Left lung (tissue), 10 donors: ENCODE measurements around the gene CNTD1. TPM values are rescaled to one million over a fixed set of nuclear protein-coding genes. Genes with fewer than 3 reads are reported as not detected.

Experiments
- ATAC-seq: fragments of 200-7000 bp; cut with Tn5 transposase; one replicate; pipeline ENCODE4 v1.9.1; 2020; ENCODE audit warnings: moderate library complexity
- DNase-seq, 4 donors: peaks; one replicate each; pipeline ENCODE4 v3.0.0-alpha.2; 2013 to 2020
- H3K27ac ChIP-seq, 2 donors: fragments of 200-600 bp; sonication (generic) in 1 of 2; one replicate each; pipeline versions ENCODE4 v1.5.0 to v1.8.0; 2020 to 2021
- H3K27me3 ChIP-seq, 2 donors: fragments of 200-600 bp; sonication (generic) in 1 of 2; one replicate each; pipeline versions ENCODE4 v1.5.0 to v1.8.0; 2020 to 2021
- H3K36me3 ChIP-seq, 2 donors: fragments of 200-600 bp; sonication (generic) in 1 of 2; one replicate each; pipeline versions ENCODE4 v1.5.0 to v1.8.0; 2020 to 2021
- H3K4me1 ChIP-seq, 2 donors: fragments of 200-600 bp; one replicate each; pipeline ENCODE4 v1.8.0; 2021
- H3K4me3 ChIP-seq, 2 donors: fragments of 200-600 bp; sonication (generic) in 1 of 2; one replicate each; pipeline versions ENCODE4 v1.5.0 to v1.8.0; 2020 to 2021; ENCODE audit warnings: mild to moderate bottlenecking in 1 of 2
- H3K9me3 ChIP-seq, 2 donors: fragments of 200-600 bp; sonication (generic) in 1 of 2; one replicate each; pipeline versions ENCODE4 v1.5.0 to v1.8.0; 2020 to 2021
- CTCF ChIP-seq, 2 donors: fragments of 200-600 bp; sonication (generic) in 1 of 2; IDR thresholded peaks; one replicate each; pipeline versions ENCODE4 v1.5.0 to v1.8.0; 2021; ENCODE audit warnings: antibody characterized with exemption in 2 of 2
- intact Hi-C, 2 donors: fragments of 100-400 bp; cut with DNase I; formaldehyde crosslinking; loops; one replicate each; pipeline versions ENCODE4 v1.11.2 to v1.14.2; 2022
- polyA plus RNA-seq, 6 donors: library from polyadenylated mRNA; unstranded; fragments of 120-200 nt; gene quantifications; one replicate each; pipeline ENCODE4 v1.2.1, GENCODE V29; 2013; ENCODE audit not compliant: insufficient read length in 6 of 6
- total RNA-seq, 2 donors: library from RNA; stranded (reverse); fragmentation: NEBNext Ultra II Directional; extraction: Animal tissue kit (Norgen Biotek cat#: 25700); gene quantifications; one replicate each; pipeline ENCODE4 v1.2.1, GENCODE V29; 2021
- donor health status: DM: no; HTN: yes; CAD: no.
- donor health status: DM: no; HTN: no; CAD: no.

Gene CNTD1
- total and polyA plus RNA-seq, 8 donors: 1.5 to 3.4 (median 2.6) TPM; not detected in 1

- peak; percentile 63 for ATAC-seq
- no peak for TF ChIP-seq CTCF (IDR thresholded peaks at IDR 0.05)
- H3K4me1 ChIP-seq: peaks cover 13 to 23% of the 10 kb centered on the region in 2 donors
- H3K27ac ChIP-seq: peak overlapping the region in 1 of 2 donors; percentile 68
- H3K9me3 ChIP-seq: no peaks in the 10 kb centered on the region
- H3K27me3 ChIP-seq: no peaks in the 10 kb centered on the region
- H3K4me3 ChIP-seq: peak overlapping the region; percentile 81 to 82
- intact Hi-C loops: no loop called here
- H3K36me3 ChIP-seq: peaks cover 0 to 7% of the 10 kb centered on the region in 2 donors
- DNase-seq: no peak
Measured at GRCh38 chr17:42797067-42798007, 1.3 kb upstream of the CNTD1 start.

- TF ChIP-seq CTCF (IDR thresholded peaks at IDR 0.05): no peak
- H3K9me3 ChIP-seq: no peaks in the 10 kb centered on the region
- peak overlapping the region; percentile 81 to 82 for H3K4me3 ChIP-seq
- no peak for DNase-seq
- H3K4me1 ChIP-seq: peaks cover 13 to 23% of the 10 kb centered on the region in 2 donors
- H3K27ac ChIP-seq: peak overlapping the region; percentile 68 to 70
- H3K36me3 ChIP-seq: peaks cover 0 to 7% of the 10 kb centered on the region in 2 donors
- no peaks in the 10 kb centered on the region for H3K27me3 ChIP-seq
- intact Hi-C loops: no loop called here
- peak; percentile 12 for ATAC-seq
Measured at GRCh38 chr17:42798011-42798382, 664 bp upstream of the CNTD1 start.

GRCh38 chr17:42803074-42803883 is 4.6 kb downstream of the CNTD1 start:
- H3K27ac ChIP-seq: no peak overlapping the region
- peaks cover 0 to 6% of the 10 kb centered on the region in 2 donors for H3K4me1 ChIP-seq
- ATAC-seq: no peak
- H3K4me3 ChIP-seq: no peak overlapping the region
- intact Hi-C loops: no loop called here
- H3K9me3 ChIP-seq: no peaks in the 10 kb centered on the region
- no peaks in the 10 kb centered on the region for H3K36me3 ChIP-seq
- DNase-seq: no peak
- H3K27me3 ChIP-seq: no peaks in the 10 kb centered on the region
- no peak for TF ChIP-seq CTCF (IDR thresholded peaks at IDR 0.05)

GRCh38 chr17:42804918-42805367 is 6.3 kb downstream of the CNTD1 start:
- DNase-seq (peak in 1 of 4 donors; percentile 63), ATAC-seq (peak; percentile 75)
- TF ChIP-seq CTCF (IDR thresholded peaks at IDR 0.05): no peak
- intact Hi-C loops: no loop called here
- Histone ChIP-seq H3K27ac (no peak overlapping the region), H3K27me3 (no peaks in the 10 kb centered on the region), H3K4me3 (no peak overlapping the region), H3K4me1 (no peaks in the 10 kb centered on the region), H3K9me3 (no peaks in the 10 kb centered on the region), H3K36me3 (peaks cover 0 to 16% of the 10 kb centered on the region in 2 donors)

- H3K27me3 ChIP-seq: no peaks in the 10 kb centered on the region
- H3K4me3 ChIP-seq: no peak overlapping the region
- ATAC-seq (no peak), DNase-seq (no peak)
- H3K36me3 ChIP-seq: peaks cover 0 to 29% of the 10 kb centered on the region in 2 donors
- TF ChIP-seq CTCF (IDR thresholded peaks at IDR 0.05): no peak
- no peaks in the 10 kb centered on the region for H3K4me1 ChIP-seq
- no peaks in the 10 kb centered on the region for H3K9me3 ChIP-seq
- intact Hi-C loops: no loop called here
- no peak overlapping the region for H3K27ac ChIP-seq
Measured at GRCh38 chr17:42806249-42806648, 7.6 kb downstream of the CNTD1 start.
